Large intestine (tissue), 3 donors: ENCODE measurements around the gene ATP1A1. TPM values are rescaled to one million over a fixed set of nuclear protein-coding genes. Genes with fewer than 3 reads are reported as not detected.

ENCODE experiments used
- DNase-seq, 2 donors: peaks; one replicate each; pipeline versions ENCODE4 v3.0.0 to v3.0.0-alpha.2; 2013
- H3K27ac ChIP-seq: one replicate; pipeline ENCODE4 v1.5.1; 2013; ENCODE audit warnings: low read length
- H3K27me3 ChIP-seq: 2 replicates; pipeline ENCODE4 v1.6.1; 2013; ENCODE audit warnings: low read length; ENCODE audit not compliant: control insufficient read depth, insufficient read depth
- H3K36me3 ChIP-seq: 2 replicates; pipeline ENCODE4 v1.6.1; 2013; ENCODE audit warnings: low read length; ENCODE audit not compliant: control insufficient read depth, insufficient read depth
- H3K4me1 ChIP-seq: one replicate; pipeline ENCODE4 v1.6.1; 2013; ENCODE audit warnings: low read length; ENCODE audit not compliant: control insufficient read depth, insufficient read depth
- H3K4me3 ChIP-seq: one replicate; pipeline ENCODE4 v1.5.1; 2013; ENCODE audit warnings: low read length
- H3K9me3 ChIP-seq: one replicate; pipeline ENCODE4 v1.6.1; 2013; ENCODE audit warnings: mild to moderate bottlenecking, low read depth, low read length, moderate library complexity; ENCODE audit not compliant: control insufficient read depth
- WGBS: methylation state at CpG from one replicate; pipeline ENCODE4 v1.1.5; 2013; ENCODE audit warnings: low lambda C conversion rate; ENCODE audit not compliant: insufficient coverage; 5-methylcytosine and 5-hydroxymethylcytosine counted together
- polyA plus RNA-seq: library from polyadenylated mRNA; unstranded; fragments of 120-200 nt; gene quantifications from one replicate; pipeline ENCODE4 v1.2.1, GENCODE V29; 2013

ATP1A1 gene
- polyA plus RNA-seq, 1 donor, result 823 TPM

GRCh38 chr1:116401646-116402176, 28.7 kb downstream of the ATP1A1 start:
- no peak for DNase-seq
- no peak overlapping the region for H3K27ac ChIP-seq
- WGBS, result no CpG with 5 or more reads among the region's 3 CpGs
- no peak overlapping the region for H3K4me3 ChIP-seq
- no peaks in the 10 kb centered on the region for H3K27me3 ChIP-seq
- no peaks in the 10 kb centered on the region for H3K4me1 ChIP-seq
- no peaks in the 10 kb centered on the region for H3K9me3 ChIP-seq
- H3K36me3 ChIP-seq, result peaks cover 100% of the 10 kb centered on the region

GRCh38 chr1:116402333-116402732, 29.3 kb downstream of the ATP1A1 start:
- Histone ChIP-seq H3K4me3 (no peak overlapping the region), H3K36me3 (peaks cover 100% of the 10 kb centered on the region), H3K27me3 (no peaks in the 10 kb centered on the region), H3K9me3 (no peaks in the 10 kb centered on the region), H3K27ac (no peak overlapping the region), H3K4me1 (no peaks in the 10 kb centered on the region)
- 89% methylated on average over 3 of the region's 3 CpGs for WGBS
- DNase-seq, result no peak

GRCh38 chr1:116403496-116404136, 30.6 kb downstream of the ATP1A1 start:
- Histone ChIP-seq H3K27ac (no peak overlapping the region), H3K36me3 (peaks cover 94% of the 10 kb centered on the region)

GRCh38 chr1:116404699-116405098, 31.7 kb downstream of the ATP1A1 start:
- Histone ChIP-seq H3K27ac (no peak overlapping the region), H3K4me3 (no peak overlapping the region), H3K4me1 (no peaks in the 10 kb centered on the region), H3K36me3 (peaks cover 86% of the 10 kb centered on the region), H3K9me3 (no peaks in the 10 kb centered on the region), H3K27me3 (no peaks in the 10 kb centered on the region)
- WGBS, result 80% methylated on average over 1 of the region's 5 CpGs
- DNase-seq, result no peak

More at GRCh38 chr1:116403496-116404136, 30.6 kb downstream of the ATP1A1 start:
- Histone ChIP-seq H3K27me3 (no peaks in the 10 kb centered on the region), H3K4me3 (no peak overlapping the region), H3K9me3 (no peaks in the 10 kb centered on the region), H3K4me1 (no peaks in the 10 kb centered on the region)
- 100% methylated on average over 4 of the region's 7 CpGs for WGBS
- DNase-seq, result no peak

- no peaks in the 10 kb centered on the region for H3K27me3 ChIP-seq
- DNase-seq, result no peak
- no peak overlapping the region for H3K4me3 ChIP-seq
- H3K36me3 ChIP-seq, result peaks cover 78% of the 10 kb centered on the region
- H3K4me1 ChIP-seq, result no peaks in the 10 kb centered on the region
- H3K27ac ChIP-seq, result no peak overlapping the region
- no CpG with 5 or more reads among the region's 14 CpGs for WGBS
- H3K9me3 ChIP-seq, result no peaks in the 10 kb centered on the region
These were observed 32.4 kb downstream of the ATP1A1 start for GRCh38 chr1:116405241-116406135.

- Histone ChIP-seq H3K36me3 (peaks cover 62% of the 10 kb centered on the region), H3K4me3 (no peak overlapping the region), H3K27ac (no peak overlapping the region)
These were observed 34.0 kb downstream of the ATP1A1 start for GRCh38 chr1:116407033-116407432.

GRCh38 chr1:116408193-116408592, 35.1 kb downstream of the ATP1A1 start:
- no peak for DNase-seq
- no peak overlapping the region for H3K27ac ChIP-seq
- H3K4me3 ChIP-seq, result no peak overlapping the region
- H3K4me1 ChIP-seq, result peaks cover 11% of the 10 kb centered on the region
- WGBS, result no CpG with 5 or more reads among the region's 2 CpGs
- peaks cover 51% of the 10 kb centered on the region for H3K36me3 ChIP-seq
- no peaks in the 10 kb centered on the region for H3K27me3 ChIP-seq
- no peaks in the 10 kb centered on the region for H3K9me3 ChIP-seq

More at GRCh38 chr1:116407033-116407432, 34.0 kb downstream of the ATP1A1 start:
- peaks cover 4% of the 10 kb centered on the region for H3K4me1 ChIP-seq
- no CpG with 5 or more reads among the region's 6 CpGs for WGBS
- H3K9me3 ChIP-seq, result no peaks in the 10 kb centered on the region
- H3K27me3 ChIP-seq, result no peaks in the 10 kb centered on the region
- DNase-seq, result no peak

- Histone ChIP-seq H3K27ac (no peak overlapping the region), H3K4me1 (peaks cover 11% of the 10 kb centered on the region), H3K36me3 (peaks cover 42% of the 10 kb centered on the region), H3K4me3 (no peak overlapping the region), H3K9me3 (no peaks in the 10 kb centered on the region), H3K27me3 (no peaks in the 10 kb centered on the region)
- DNase-seq, result no peak
- WGBS, result no CpG with 5 or more reads among the region's 13 CpGs
These were observed 36.0 kb downstream of the ATP1A1 start for GRCh38 chr1:116408803-116409720.

- Histone ChIP-seq H3K27ac (no peak overlapping the region), H3K9me3 (no peaks in the 10 kb centered on the region), H3K36me3 (peaks cover 35% of the 10 kb centered on the region), H3K4me1 (peaks cover 11% of the 10 kb centered on the region), H3K4me3 (no peak overlapping the region), H3K27me3 (no peaks in the 10 kb centered on the region)
- WGBS, result no CpG with 5 or more reads among the region's 8 CpGs
- DNase-seq, result no peak
These were observed 36.7 kb downstream of the ATP1A1 start for GRCh38 chr1:116409751-116410191.
